IMR-90 (cell line): ENCODE results near the gene DCDC2. TPM values are rescaled to one million over a fixed set of nuclear protein-coding genes. Genes with fewer than 3 reads are reported as not detected.

Experiments used
- ATAC-seq: fragments of 200-7000 bp; cut with Tn5 transposase; 2 replicates; pipeline ENCODE4 v1.9.1; 2020; ENCODE audit warnings: low read depth, mild to moderate bottlenecking, moderate library complexity
- BruUV-seq: library from RNA; stranded (reverse); fragments of 400-500 nt; replicated peaks from 2 replicates; lab custom pipeline; 2021; lab: Mats Ljungman, UMichigan
- CTCF ChIA-PET: fragments of 300-600 bp; formaldehyde crosslinking; extraction: SDS; loops from one replicate; lab custom pipeline; 2021; ENCODE audit warnings: antibody characterized with exemption; lab: Yijun Ruan, JAX
- POLR2A ChIA-PET: fragments of 300-600 bp; sonication (Branson Sonifier 250); formaldehyde crosslinking; loops from one replicate; lab custom pipeline; 2022; ENCODE audit warnings: antibody characterized with exemption; ENCODE audit not compliant: unreplicated experiment; lab: Charles Lee
- DNase-seq: peaks from one replicate; pipeline ENCODE4 v3.0.0; 2013
- H2AFZ ChIP-seq: replicated peaks from 2 replicates; pipeline ENCODE3; 2013; ENCODE audit warnings: low read length, mild to moderate bottlenecking; ENCODE audit not compliant: poor library complexity
- H2AK5ac ChIP-seq: 2 replicates; pipeline ENCODE4 v1.6.1; 2013; ENCODE audit warnings: low read depth, low read length, inconsistent platforms
- H2AK9ac ChIP-seq: replicated peaks from 2 replicates; pipeline ENCODE3; 2013; ENCODE audit warnings: mild to moderate bottlenecking, low read depth, low read length, moderate library complexity; ENCODE audit not compliant: poor library complexity
- H2BK120ac ChIP-seq: 2 replicates; pipeline ENCODE4 v1.6.1; 2013; ENCODE audit warnings: low read depth, low read length, inconsistent platforms
- H2BK15ac ChIP-seq: 3 replicates; pipeline ENCODE4 v1.6.1; 2013; ENCODE audit warnings: low read depth, low read length, inconsistent platforms
- H2BK20ac ChIP-seq: 2 replicates; pipeline ENCODE4 v1.6.1; 2013; ENCODE audit warnings: low read depth, mild to moderate bottlenecking, inconsistent platforms, low read length, moderate library complexity
- H2BK5ac ChIP-seq: 2 replicates; pipeline ENCODE4 v1.6.1; 2013; ENCODE audit warnings: mild to moderate bottlenecking, low read depth, low read length, inconsistent platforms; ENCODE audit not compliant: poor library complexity, severe bottlenecking
- H3K14ac ChIP-seq: replicated peaks from 2 replicates; pipeline ENCODE4 v1.6.1; 2013; ENCODE audit warnings: low read depth, low read length, inconsistent platforms
- H3K18ac ChIP-seq: 2 replicates; pipeline ENCODE4 v1.6.1; 2013; ENCODE audit warnings: low read depth, low read length, control low read depth
- H3K23ac ChIP-seq: 2 replicates; pipeline ENCODE4 v1.6.1; 2013; ENCODE audit warnings: low read depth, low read length, inconsistent platforms
- H3K27ac ChIP-seq: 2 replicates; pipeline ENCODE4 v1.5.1; 2013; ENCODE audit warnings: mild to moderate bottlenecking, control low read depth, low read length; ENCODE audit not compliant: insufficient read depth
- H3K27me3 ChIP-seq: 2 replicates; pipeline ENCODE4 v1.6.1; 2013; ENCODE audit warnings: low read length; ENCODE audit not compliant: control insufficient read depth, insufficient read depth
- H3K36me3 ChIP-seq: 2 replicates; pipeline ENCODE4 v1.6.1; 2013; ENCODE audit warnings: low read length, mixed read lengths; ENCODE audit not compliant: control insufficient read depth, insufficient read depth
- H3K4ac ChIP-seq: 2 replicates; pipeline ENCODE4 v1.6.1; 2013; ENCODE audit warnings: low read depth, low read length, inconsistent platforms
- H3K4me1 ChIP-seq: 2 replicates; pipeline ENCODE4 v1.6.1; 2013; ENCODE audit warnings: low read length, mixed read lengths; ENCODE audit not compliant: control insufficient read depth, insufficient read depth
- H3K4me2 ChIP-seq: 2 replicates; pipeline ENCODE4 v1.6.1; 2013; ENCODE audit warnings: low read depth, mild to moderate bottlenecking, control low read depth, low read length, moderate library complexity
- H3K4me3 ChIP-seq: 2 replicates; pipeline ENCODE4 v1.5.1; 2013; ENCODE audit warnings: low read depth, mild to moderate bottlenecking, control low read depth, low read length, moderate library complexity; ENCODE audit not compliant: insufficient read depth
- H3K56ac ChIP-seq: 2 replicates; pipeline ENCODE4 v1.6.1; 2013; ENCODE audit warnings: low read length, inconsistent platforms; ENCODE audit not compliant: insufficient read depth; ENCODE audit errors: extremely low read depth
- H3K79me1 ChIP-seq, 2 experiments: 2 replicates each; pipeline ENCODE4 v1.6.1; 2013; ENCODE audit warnings: low read length in 2 of 2, inconsistent platforms in 1 of 2, low read depth in 1 of 2
- H3K9ac ChIP-seq: 2 replicates; pipeline ENCODE4 v1.6.1; 2013; ENCODE audit warnings: low read depth, low read length, control low read depth
- H3K9me1 ChIP-seq: 2 replicates; pipeline ENCODE4 v1.6.1; 2013; ENCODE audit warnings: low read length, inconsistent platforms; ENCODE audit not compliant: insufficient read depth
- H3K9me3 ChIP-seq: 2 replicates; pipeline ENCODE4 v1.6.1; 2013; ENCODE audit warnings: low read length; ENCODE audit not compliant: control insufficient read depth, insufficient read depth
- H4K20me1 ChIP-seq: 2 replicates; pipeline ENCODE4 v1.6.1; 2013; ENCODE audit warnings: low read length, inconsistent platforms; ENCODE audit not compliant: insufficient read depth
- H4K5ac ChIP-seq: 2 replicates; pipeline ENCODE4 v1.6.1; 2013; ENCODE audit warnings: mild to moderate bottlenecking, low read depth, low read length, control low read depth
- H4K8ac ChIP-seq, 2 experiments: 2 replicates each; pipeline ENCODE4 v1.6.1; 2013; ENCODE audit warnings: low read depth in 2 of 2, low read length in 2 of 2, control low read depth in 1 of 2, inconsistent platforms in 1 of 2
- H4K91ac ChIP-seq: 2 replicates; pipeline ENCODE4 v1.6.1; 2013; ENCODE audit warnings: low read depth, low read length, inconsistent platforms; ENCODE audit not compliant: insufficient read depth
- BHLHE40 ChIP-seq: fragments of 150-350 bp; IDR thresholded peaks from 2 replicates; pipeline ENCODE4 v1.6.1; 2016; ENCODE audit warnings: mild to moderate bottlenecking, low read depth, low read length
- CEBPB ChIP-seq: IDR thresholded peaks from 2 replicates; pipeline ENCODE4 v1.6.1; 2012; ENCODE audit warnings: low read depth, low read length, improper control_type of control experiment
- CHD1 ChIP-seq: IDR thresholded peaks from 2 replicates; pipeline ENCODE4 v1.6.1; 2012; ENCODE audit warnings: low read depth, low read length, improper control_type of control experiment
- FOS ChIP-seq: fragments of 150-350 bp; IDR thresholded peaks from 2 replicates; pipeline ENCODE4 v1.6.1; 2016; ENCODE audit warnings: low read depth, low read length
- MAFK ChIP-seq: IDR thresholded peaks from 2 replicates; pipeline ENCODE4 v1.6.1; 2012; ENCODE audit warnings: low read depth, low read length, improper control_type of control experiment
- MAZ ChIP-seq: IDR thresholded peaks from 2 replicates; pipeline ENCODE4 v1.6.1; 2012; ENCODE audit warnings: low read depth, mild to moderate bottlenecking, low read length, improper control_type of control experiment, moderate library complexity, borderline replicate concordance
- MXI1 ChIP-seq: IDR thresholded peaks from 2 replicates; pipeline ENCODE4 v1.6.1; 2012; ENCODE audit warnings: low read depth, mild to moderate bottlenecking, low read length, moderate library complexity, borderline replicate concordance
- NFE2L2 ChIP-seq: fragments of 150-350 bp; IDR thresholded peaks from 2 replicates; pipeline ENCODE4 v1.6.1; 2016; ENCODE audit warnings: low read depth, mild to moderate bottlenecking, low read length
- POLR2A ChIP-seq: IDR thresholded peaks from 2 replicates; pipeline ENCODE4 v1.6.1; 2012; ENCODE audit warnings: mild to moderate bottlenecking, low read depth, low read length
- RAD21 ChIP-seq: IDR thresholded peaks from 2 replicates; pipeline ENCODE4 v1.6.1; 2012; ENCODE audit warnings: low read length, improper control_type of control experiment
- RCOR1 ChIP-seq: IDR thresholded peaks from 2 replicates; pipeline ENCODE4 v1.6.1; 2012; ENCODE audit warnings: mild to moderate bottlenecking, low read length, improper control_type of control experiment; ENCODE audit not compliant: insufficient replicate concordance
- RFX5 ChIP-seq: IDR thresholded peaks from 2 replicates; pipeline ENCODE4 v1.8.0; 2012; ENCODE audit warnings: low read depth, mild to moderate bottlenecking, low read length, moderate library complexity
- SMC3 ChIP-seq: fragments of 150-350 bp; IDR thresholded peaks from 2 replicates; pipeline ENCODE4 v1.6.1; 2016; ENCODE audit warnings: low read depth, mild to moderate bottlenecking, antibody characterized with exemption, low read length, moderate library complexity
- WGBS, 2 experiments: methylation state at CpG; one replicate each; pipeline versions ENCODE4 v1.1.5 to v1.1.7; 2013; ENCODE audit warnings: missing lambda C conversion rate in 2 of 2; ENCODE audit not compliant: insufficient read length in 1 of 2; ENCODE audit errors: extremely low coverage in 2 of 2; 5-methylcytosine and 5-hydroxymethylcytosine counted together
- dilution Hi-C: fragments of 300-500 bp; cut with HindIII; formaldehyde crosslinking; loops from one replicate; pipeline ENCODE4 v1.14.3; 2018; ENCODE audit warnings: low sequenced_read_pairs; ENCODE audit not compliant: unreplicated experiment
- in situ Hi-C: fragments of 300-500 bp; cut with MboI; formaldehyde crosslinking; loops from 3 replicates; pipeline ENCODE4 v1.14.3; 2019; ENCODE audit warnings: low sequenced_read_pairs, inconsistent platforms, mixed read lengths
- intact Hi-C: fragments of 100-400 bp; cut with micrococcal nuclease; formaldehyde crosslinking; loops from 2 replicates; pipeline ENCODE4 v1.10.0; 2022
- polyA plus RNA-seq, 3 experiments: library from polyadenylated mRNA; depleted of rRNA; stranded (reverse); fragments of >200 nt; gene quantifications; 2 replicates each; pipeline ENCODE4 v1.2.3, GENCODE V29; 2012; ENCODE audit warnings: low replicate concordance in 1 of 3
- total RNA-seq: library from RNA; depleted of rRNA; stranded (reverse); fragments of >200 nt; gene quantifications from 2 replicates; pipeline ENCODE4 v1.2.3, GENCODE V29; 2012
- TF ChIP-seq, protein P1 (sequence below): conservative IDR thresholded peaks from 2 replicates; pipeline ENCODE4 v1.5.1; 2012; ENCODE audit warnings: mild to moderate bottlenecking, low read depth, low read length, improper control_type of control experiment
- TF ChIP-seq, protein P2 (sequence below): fragments of 150-350 bp; IDR thresholded peaks from 2 replicates; pipeline ENCODE4 v1.6.1; 2016; ENCODE audit warnings: low read depth, mild to moderate bottlenecking, low read length, moderate library complexity, borderline replicate concordance
- TF ChIP-seq, protein P3 (sequence below): fragments of 150-350 bp; IDR thresholded peaks from 2 replicates; pipeline ENCODE4 v1.6.1; 2017; ENCODE audit warnings: mild to moderate bottlenecking, antibody characterized with exemption, low read length, low read depth

DCDC2 gene
- total and polyA plus RNA-seq, 2 of the 4 experiments (the other 2 are of a cell fraction), result not detected

DNA sequence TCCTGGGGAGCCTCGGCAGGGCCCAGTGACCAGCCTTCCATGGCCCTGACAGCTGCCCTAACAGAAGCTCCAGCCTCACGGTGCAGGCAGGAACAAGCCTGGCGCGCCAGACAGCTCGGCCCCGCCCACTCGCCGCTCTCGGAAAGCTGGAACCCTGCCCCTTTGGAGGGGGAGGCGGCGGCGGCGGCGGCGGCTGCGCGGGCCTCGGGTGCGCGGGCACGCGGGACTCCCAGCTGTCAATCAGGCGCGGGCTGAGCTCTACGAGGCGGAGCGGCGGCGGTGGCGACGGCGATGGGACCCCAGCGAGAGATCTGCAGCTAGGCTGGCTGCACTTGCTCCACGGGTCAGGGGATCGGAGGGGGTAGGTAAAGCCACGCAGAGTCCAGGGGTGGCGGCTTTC is 231.9 kb downstream of the DCDC2 start, which contains the start of gene NRSN1:
TSS of gene NRSN1 (plus strand) at position 236 of the 400 bp plus-strand sequence. CDS start 8,113 bp downstream, outside the sequence.
- in situ Hi-C loops, result no loop called here
- no peak within 1 kb of the TSS for H2AFZ ChIP-seq
- H3K4me1 ChIP-seq, result no peaks in the 10 kb centered on the region
- no peak within 1 kb of the TSS for H3K14ac ChIP-seq
- H3K4ac ChIP-seq, result no peak within 1 kb of the TSS
- BruUV-seq, result no TSS peak
- H2BK15ac ChIP-seq, result no peak within 1 kb of the TSS
- ChIA-PET POLR2A (no interaction called here), CTCF (no interaction called here)
- H2BK5ac ChIP-seq, result no peak within 1 kb of the TSS
- TF ChIP-seq, protein P1, sequence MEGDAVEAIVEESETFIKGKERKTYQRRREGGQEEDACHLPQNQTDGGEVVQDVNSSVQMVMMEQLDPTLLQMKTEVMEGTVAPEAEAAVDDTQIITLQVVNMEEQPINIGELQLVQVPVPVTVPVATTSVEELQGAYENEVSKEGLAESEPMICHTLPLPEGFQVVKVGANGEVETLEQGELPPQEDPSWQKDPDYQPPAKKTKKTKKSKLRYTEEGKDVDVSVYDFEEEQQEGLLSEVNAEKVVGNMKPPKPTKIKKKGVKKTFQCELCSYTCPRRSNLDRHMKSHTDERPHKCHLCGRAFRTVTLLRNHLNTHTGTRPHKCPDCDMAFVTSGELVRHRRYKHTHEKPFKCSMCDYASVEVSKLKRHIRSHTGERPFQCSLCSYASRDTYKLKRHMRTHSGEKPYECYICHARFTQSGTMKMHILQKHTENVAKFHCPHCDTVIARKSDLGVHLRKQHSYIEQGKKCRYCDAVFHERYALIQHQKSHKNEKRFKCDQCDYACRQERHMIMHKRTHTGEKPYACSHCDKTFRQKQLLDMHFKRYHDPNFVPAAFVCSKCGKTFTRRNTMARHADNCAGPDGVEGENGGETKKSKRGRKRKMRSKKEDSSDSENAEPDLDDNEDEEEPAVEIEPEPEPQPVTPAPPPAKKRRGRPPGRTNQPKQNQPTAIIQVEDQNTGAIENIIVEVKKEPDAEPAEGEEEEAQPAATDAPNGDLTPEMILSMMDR, result no peak
- no peak for TF ChIP-seq MAZ
- TF ChIP-seq, protein P2, sequence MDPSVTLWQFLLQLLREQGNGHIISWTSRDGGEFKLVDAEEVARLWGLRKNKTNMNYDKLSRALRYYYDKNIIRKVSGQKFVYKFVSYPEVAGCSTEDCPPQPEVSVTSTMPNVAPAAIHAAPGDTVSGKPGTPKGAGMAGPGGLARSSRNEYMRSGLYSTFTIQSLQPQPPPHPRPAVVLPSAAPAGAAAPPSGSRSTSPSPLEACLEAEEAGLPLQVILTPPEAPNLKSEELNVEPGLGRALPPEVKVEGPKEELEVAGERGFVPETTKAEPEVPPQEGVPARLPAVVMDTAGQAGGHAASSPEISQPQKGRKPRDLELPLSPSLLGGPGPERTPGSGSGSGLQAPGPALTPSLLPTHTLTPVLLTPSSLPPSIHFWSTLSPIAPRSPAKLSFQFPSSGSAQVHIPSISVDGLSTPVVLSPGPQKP, result no peak
- TF ChIP-seq CHD1, result no peak
- no peak for TF ChIP-seq POLR2A
- TF ChIP-seq MAFK, result no peak
- no peak for TF ChIP-seq CEBPB
- TF ChIP-seq RFX5, result no peak
- TF ChIP-seq FOS, result no peak
- no peak for TF ChIP-seq BHLHE40
- no peak for TF ChIP-seq SMC3
- TF ChIP-seq RAD21, result no peak
- TF ChIP-seq MXI1, result no peak
- TF ChIP-seq, protein P3, sequence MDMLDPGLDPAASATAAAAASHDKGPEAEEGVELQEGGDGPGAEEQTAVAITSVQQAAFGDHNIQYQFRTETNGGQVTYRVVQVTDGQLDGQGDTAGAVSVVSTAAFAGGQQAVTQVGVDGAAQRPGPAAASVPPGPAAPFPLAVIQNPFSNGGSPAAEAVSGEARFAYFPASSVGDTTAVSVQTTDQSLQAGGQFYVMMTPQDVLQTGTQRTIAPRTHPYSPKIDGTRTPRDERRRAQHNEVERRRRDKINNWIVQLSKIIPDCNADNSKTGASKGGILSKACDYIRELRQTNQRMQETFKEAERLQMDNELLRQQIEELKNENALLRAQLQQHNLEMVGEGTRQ, result no peak
- TF ChIP-seq RCOR1, result no peak
- TF ChIP-seq NFE2L2, result no peak
- no peak within 1 kb of the TSS for H3K18ac ChIP-seq
- H3K23ac ChIP-seq, result no peak within 1 kb of the TSS
- no peak within 1 kb of the TSS for H3K56ac ChIP-seq
- 0% methylated on average over 2 of the region's 37 CpGs; no CpG with 5 or more reads in 1 of the 2 experiments for WGBS, 2 experiments
- peaks cover 2% of the 10 kb centered on the region; the same call in 1 of the 2 replicates for H3K9me3 ChIP-seq
- no peak within 1 kb of the TSS for H4K8ac ChIP-seq
- no peak within 1 kb of the TSS for H2AK5ac ChIP-seq
- H3K79me1 ChIP-seq, result no peaks in the 10 kb centered on the region
- ATAC-seq (no peak), DNase-seq (no peak)
- H4K20me1 ChIP-seq, result no peaks in the 10 kb centered on the region
- H3K36me3 ChIP-seq, result no peaks in the 10 kb centered on the region
- no peak within 1 kb of the TSS for H2BK120ac ChIP-seq
- no peak within 1 kb of the TSS for H3K4me2 ChIP-seq
- no peaks in the 10 kb centered on the region for H3K27me3 ChIP-seq
- no peak within 1 kb of the TSS for H3K27ac ChIP-seq
- no peak within 1 kb of the TSS for H4K5ac ChIP-seq
- no peak within 1 kb of the TSS for H3K9ac ChIP-seq
- H4K91ac ChIP-seq, result no peak within 1 kb of the TSS
- no peak within 1 kb of the TSS for H2BK20ac ChIP-seq
- H3K9me1 ChIP-seq, result no peaks in the 10 kb centered on the region
- H2AK9ac ChIP-seq, result no peak within 1 kb of the TSS
- no peak within 1 kb of the TSS for H3K4me3 ChIP-seq
- intact Hi-C loops, result no loop called here
- dilution Hi-C loops, result no loop called here
